ENCODE measurements around the gene UCHL1. TPM values are rescaled to one million over a fixed set of nuclear protein-coding genes. Genes with fewer than 3 reads are reported as not detected.

Gene UCHL1
- total RNA-seq, 1 experiment from 2014 or later: 1.3 TPM

- H3K9me3 Mint-ChIP-seq (ENCODE audit: unreplicated experiment): peaks cover 4% of the 10 kb centered on the region
- TF ChIP-seq CTCF (IDR thresholded peaks at IDR 0.05; ENCODE audit: unreplicated experiment): no peak
- no peaks in the 10 kb centered on the region for H3K27me3 Mint-ChIP-seq (ENCODE audit: insufficient read depth, unreplicated experiment)
- intact Hi-C loops (cut with micrococcal nuclease): loop anchor here (2.0 kb wide), 1 partner anchor 69 kb away; no protein-coding TSS in a partner anchor
- no peak overlapping the region for H3K27ac Mint-ChIP-seq (ENCODE audit: low read depth, unreplicated experiment)
- no peak for DNase-seq (ENCODE audit: unreplicated experiment)
- no peaks in the 10 kb centered on the region for H3K36me3 Mint-ChIP-seq (ENCODE audit: insufficient read depth, unreplicated experiment)
- BruUV-seq (replicated peaks): no TSS peak
- CTCF ChIA-PET: interaction anchor here (0.6 to 1.2 kb wide), 6 partner anchors 10 to 1707 kb away, joined by 3 to 4 read pairs (median 3); no protein-coding TSS in a partner anchor
- POLR2A ChIA-PET: no interaction called here
- H3K4me3 Mint-ChIP-seq (ENCODE audit: unreplicated experiment): no peak overlapping the region
- peaks cover 18% of the 10 kb centered on the region for H3K4me1 Mint-ChIP-seq (ENCODE audit: insufficient read depth, unreplicated experiment)
Observed at GRCh38 chr4:41315862-41316261, 59.1 kb downstream of the UCHL1 start.

Other genes starting within 250 kb of the UCHL1 start
- 159 and 201 TPM in 2 replicates for gene APBB2, start 42.4 kb upstream of the UCHL1 start, total RNA-seq (2022)

All from MCF 10A (cell line).